ENCODE measurements around the gene ATP5MC3.

The ATP5MC3 gene

DNA sequence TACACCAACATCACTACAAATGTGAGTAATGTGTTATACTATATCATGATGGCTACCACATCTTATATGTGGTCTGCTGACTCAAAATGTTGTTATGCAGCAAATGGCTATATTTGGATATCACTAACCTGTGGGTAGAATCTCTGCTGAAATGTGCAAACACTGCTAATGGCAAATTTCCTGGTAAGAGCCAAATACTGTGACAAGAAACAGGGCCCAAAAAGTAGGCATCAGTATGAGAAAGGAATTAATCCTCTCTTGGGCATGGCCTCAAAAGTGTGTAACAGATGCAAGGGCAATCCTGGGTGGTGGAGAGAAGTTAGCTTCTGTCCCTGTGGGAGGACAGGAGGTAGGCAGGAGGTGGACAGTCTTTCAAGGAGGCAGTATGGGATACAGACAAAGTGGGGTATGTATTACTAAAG is 26.8 kb downstream of the ATP5MC3 start:
- peaks cover 55% of the 10 kb centered on the region for H3K4me1 Mint-ChIP-seq (ENCODE audit: low read depth)
- H3K9me3 Mint-ChIP-seq = no peaks in the 10 kb centered on the region
- no peak for DNase-seq

DNA sequence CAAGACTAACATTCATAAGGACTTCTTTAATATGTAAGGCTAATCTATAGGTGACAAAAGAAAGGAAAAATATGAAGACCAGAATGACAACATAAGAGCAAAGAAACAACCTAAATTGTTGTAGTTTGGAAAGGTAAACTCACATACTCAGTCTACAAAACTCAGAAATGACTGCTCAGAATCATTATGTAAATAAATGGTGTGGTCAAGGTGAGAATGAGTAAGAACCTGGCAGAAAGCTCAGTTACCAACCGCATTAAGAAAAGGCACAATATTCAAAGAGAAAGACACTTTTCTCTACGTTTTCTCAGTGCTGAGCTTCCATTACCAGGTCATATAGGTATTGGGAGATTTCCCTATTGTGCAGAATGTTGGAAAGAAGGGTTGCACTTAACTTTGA is 29.3 kb downstream of the ATP5MC3 start:
- H3K36me3 Mint-ChIP-seq (ENCODE audit: low read depth) = peaks cover 51% of the 10 kb centered on the region
- DNase-seq = no peak
- H3K4me3 Mint-ChIP-seq = no peak overlapping the region
- peaks cover 66% of the 10 kb centered on the region for H3K4me1 Mint-ChIP-seq (ENCODE audit: low read depth)
- no peaks in the 10 kb centered on the region for H3K9me3 Mint-ChIP-seq
- peak overlapping the region; percentile 66 for H3K27ac Mint-ChIP-seq
- H3K27me3 Mint-ChIP-seq = no peaks in the 10 kb centered on the region

More for the DNA sequence above, 26.8 kb downstream of the ATP5MC3 start:
- Mint-ChIP-seq H3K4me3 (no peak overlapping the region), H3K27ac (peak overlapping the region; percentile 89), H3K36me3 (ENCODE audit: low read depth) (peaks cover 33% of the 10 kb centered on the region), H3K27me3 (no peaks in the 10 kb centered on the region)

DNA sequence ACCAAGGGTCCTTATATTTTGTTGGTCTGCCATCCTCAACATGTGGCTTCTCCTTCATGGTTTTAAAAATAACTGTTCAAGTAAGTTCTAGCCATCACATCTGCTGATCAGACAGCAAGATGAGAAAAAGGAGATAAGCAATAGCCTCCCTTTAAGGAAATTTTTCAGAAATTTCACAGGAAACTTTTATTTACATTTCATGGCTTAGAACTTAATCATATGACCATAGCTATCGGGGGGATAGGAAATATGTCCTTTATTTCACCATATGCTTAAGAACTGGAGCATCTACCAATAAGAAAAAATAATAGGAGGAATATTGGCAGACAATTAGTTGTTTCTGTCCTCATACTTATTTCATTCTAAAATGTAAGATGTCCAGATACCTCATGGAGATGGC is 29.7 kb downstream of the ATP5MC3 start:
- Mint-ChIP-seq H3K36me3 (ENCODE audit: low read depth) (peaks cover 53% of the 10 kb centered on the region), H3K9me3 (no peaks in the 10 kb centered on the region), H3K27ac (peak overlapping the region; percentile 66), H3K4me1 (ENCODE audit: low read depth) (peaks cover 62% of the 10 kb centered on the region), H3K4me3 (no peak overlapping the region), H3K27me3 (no peaks in the 10 kb centered on the region)
- DNase-seq = no peak

DNA sequence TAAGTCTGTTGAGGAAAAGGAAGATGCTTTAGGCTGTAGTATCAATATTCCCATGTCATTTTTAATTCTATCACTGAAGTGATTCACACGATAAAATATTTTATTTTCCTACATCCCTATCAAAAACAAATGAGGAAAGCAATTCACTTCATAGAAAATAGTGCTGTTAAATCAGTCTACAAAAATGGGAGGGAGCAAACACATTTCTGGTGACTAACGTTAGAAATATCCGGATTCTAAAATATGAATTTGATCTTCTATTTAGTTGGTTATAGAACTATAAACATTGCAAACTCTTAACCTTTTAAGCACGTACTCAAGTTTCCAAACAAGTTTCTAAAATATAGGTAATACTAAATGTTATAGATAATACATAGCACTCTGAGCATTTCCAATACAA is 34.3 kb downstream of the ATP5MC3 start:
- H3K36me3 Mint-ChIP-seq (ENCODE audit: low read depth) = peaks cover 75% of the 10 kb centered on the region
- H3K4me3 Mint-ChIP-seq = no peak overlapping the region
- no peaks in the 10 kb centered on the region for H3K27me3 Mint-ChIP-seq
- no peak for DNase-seq
- H3K4me1 Mint-ChIP-seq (ENCODE audit: low read depth) = peaks cover 45% of the 10 kb centered on the region
- H3K27ac Mint-ChIP-seq = no peak overlapping the region
- no peaks in the 10 kb centered on the region for H3K9me3 Mint-ChIP-seq

DNA sequence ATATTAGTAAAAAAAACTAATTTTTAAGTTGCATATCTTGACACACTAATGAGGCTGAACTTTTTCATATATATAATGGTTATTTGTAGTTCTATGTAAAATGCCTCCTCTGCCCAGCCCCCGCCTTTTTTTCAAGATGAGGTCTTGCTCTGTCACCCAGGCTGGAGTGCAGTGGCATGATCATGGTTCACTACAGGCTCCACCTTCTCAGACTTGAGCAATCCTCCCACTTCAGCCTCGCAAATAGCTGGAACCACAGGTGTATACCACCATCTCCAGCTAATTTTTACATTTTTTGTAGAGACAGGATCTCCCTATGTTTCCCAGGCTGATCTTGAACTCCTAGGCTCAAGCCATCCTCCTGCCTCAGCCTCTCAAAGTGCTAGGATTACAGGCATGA is 37.8 kb downstream of the ATP5MC3 start:
- H3K4me1 Mint-ChIP-seq (ENCODE audit: low read depth) = peaks cover 33% of the 10 kb centered on the region
- H3K9me3 Mint-ChIP-seq = no peaks in the 10 kb centered on the region
- H3K36me3 Mint-ChIP-seq (ENCODE audit: low read depth) = peaks cover 70% of the 10 kb centered on the region
- DNase-seq = no peak
- no peaks in the 10 kb centered on the region for H3K27me3 Mint-ChIP-seq
- H3K4me3 Mint-ChIP-seq = no peak overlapping the region
- no peak overlapping the region for H3K27ac Mint-ChIP-seq

DNA sequence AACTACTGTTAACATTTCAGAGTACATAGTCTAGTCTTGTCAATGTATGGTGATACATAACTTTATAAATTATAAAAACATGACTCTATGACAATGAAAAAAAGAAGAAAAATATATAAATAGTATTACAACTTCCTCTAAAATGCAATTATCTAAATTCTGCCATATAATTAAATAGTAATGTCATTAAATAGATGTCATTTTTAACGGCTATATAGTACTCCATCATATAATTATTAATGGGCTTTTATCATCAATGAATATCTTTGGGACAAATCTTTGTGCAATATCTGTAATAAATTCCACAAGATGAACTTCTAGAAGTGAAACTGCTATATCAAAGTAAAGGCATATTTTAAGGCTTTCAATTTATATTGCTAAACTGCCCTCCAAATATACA is 38.3 kb downstream of the ATP5MC3 start:
- no peak overlapping the region for H3K27ac Mint-ChIP-seq
- H3K9me3 Mint-ChIP-seq = no peaks in the 10 kb centered on the region
- peaks cover 69% of the 10 kb centered on the region for H3K36me3 Mint-ChIP-seq (ENCODE audit: low read depth)
- H3K4me3 Mint-ChIP-seq = no peak overlapping the region
- no peak for DNase-seq
- peaks cover 33% of the 10 kb centered on the region for H3K4me1 Mint-ChIP-seq (ENCODE audit: low read depth)
- no peaks in the 10 kb centered on the region for H3K27me3 Mint-ChIP-seq

DNA sequence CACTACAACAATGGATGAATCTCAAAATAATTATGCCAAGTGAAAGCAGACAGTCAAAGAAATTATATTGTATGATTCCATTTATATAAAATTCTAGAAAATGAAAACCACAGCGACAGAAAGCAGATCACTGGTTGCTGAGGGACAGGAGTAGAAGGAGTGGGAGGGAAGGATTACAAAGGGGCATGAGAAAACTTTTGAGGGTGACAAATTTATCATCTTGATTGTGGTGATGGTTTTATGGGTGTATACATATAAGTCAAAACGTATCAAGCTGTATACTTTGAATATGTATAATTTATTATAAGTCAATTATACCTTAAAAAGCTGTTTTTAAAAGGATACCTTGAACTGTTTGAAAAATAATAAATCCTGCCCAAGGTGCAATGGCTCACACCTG is 41.2 kb downstream of the ATP5MC3 start:
- no peak for DNase-seq
- no peaks in the 10 kb centered on the region for H3K27me3 Mint-ChIP-seq
- peaks cover 66% of the 10 kb centered on the region for H3K36me3 Mint-ChIP-seq (ENCODE audit: low read depth)
- no peaks in the 10 kb centered on the region for H3K9me3 Mint-ChIP-seq
- H3K4me1 Mint-ChIP-seq (ENCODE audit: low read depth) = peaks cover 46% of the 10 kb centered on the region
- H3K4me3 Mint-ChIP-seq = no peak overlapping the region
- no peak overlapping the region for H3K27ac Mint-ChIP-seq

DNA sequence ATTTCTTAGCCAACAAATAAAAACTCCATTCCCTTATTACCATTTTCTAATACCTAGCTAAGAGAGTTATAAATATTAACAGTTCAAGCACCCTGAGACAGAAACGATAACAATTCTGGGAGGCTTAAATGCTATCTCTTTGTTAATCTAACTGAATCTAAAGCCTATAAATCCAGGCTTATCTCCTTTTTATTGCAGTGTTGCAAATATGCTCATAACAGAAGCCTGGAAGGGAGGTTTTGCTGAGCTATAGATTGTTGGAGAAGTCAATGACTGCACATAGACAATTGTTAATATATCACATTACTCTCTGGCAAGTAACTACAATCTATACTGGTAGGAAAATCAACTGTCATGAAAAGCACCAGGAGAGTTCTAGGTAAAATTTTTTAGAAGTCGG is 43.7 kb downstream of the ATP5MC3 start:
- H3K4me3 Mint-ChIP-seq = no peak overlapping the region
- H3K27ac Mint-ChIP-seq = no peak overlapping the region
- peaks cover 68% of the 10 kb centered on the region for H3K36me3 Mint-ChIP-seq (ENCODE audit: low read depth)
- H3K27me3 Mint-ChIP-seq = no peaks in the 10 kb centered on the region
- H3K9me3 Mint-ChIP-seq = no peaks in the 10 kb centered on the region
- no peak for DNase-seq
- H3K4me1 Mint-ChIP-seq (ENCODE audit: low read depth) = peaks cover 45% of the 10 kb centered on the region

DNA sequence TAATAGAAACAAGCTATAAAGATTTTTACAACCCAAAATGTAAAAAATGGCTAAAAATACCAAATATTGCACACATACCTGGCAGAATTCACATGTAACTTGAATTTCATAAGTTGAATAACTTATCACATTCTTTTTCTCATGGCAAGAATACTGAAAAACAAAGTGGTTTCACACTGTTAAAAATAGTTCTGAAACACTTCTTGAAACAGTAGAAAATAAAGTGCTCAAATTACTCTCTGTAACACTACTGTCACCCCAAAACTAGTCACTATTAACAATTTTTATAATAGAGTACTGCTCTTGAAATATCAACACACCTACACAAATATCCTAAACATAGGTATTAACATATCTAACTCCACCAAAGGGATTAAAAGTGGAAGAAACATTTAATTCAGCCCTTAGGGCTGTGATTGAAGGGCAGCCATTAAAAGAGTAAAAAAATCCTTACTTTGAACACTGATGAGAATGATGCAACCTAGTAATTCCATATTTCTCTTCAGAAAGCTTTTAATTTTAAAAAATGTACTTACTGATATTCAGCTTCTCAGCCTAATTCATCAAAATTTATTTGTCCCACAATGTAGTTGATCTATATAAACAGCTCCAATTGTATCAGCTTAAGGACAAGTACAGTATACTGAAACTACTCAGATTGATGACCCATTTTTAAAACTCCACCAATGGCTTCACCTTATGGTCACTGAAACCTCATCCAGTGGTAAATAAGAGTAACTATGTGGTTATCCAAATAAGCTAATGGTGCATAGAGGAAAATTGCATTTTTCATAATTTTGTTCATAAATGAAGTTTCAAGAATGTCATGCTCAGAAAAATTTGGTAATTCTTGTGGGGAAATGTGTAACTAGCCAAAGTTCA is 44.9 kb downstream of the ATP5MC3 start:
- no peaks in the 10 kb centered on the region for H3K9me3 Mint-ChIP-seq
- no peak overlapping the region for H3K4me3 Mint-ChIP-seq
- peaks cover 68% of the 10 kb centered on the region for H3K36me3 Mint-ChIP-seq (ENCODE audit: low read depth)
- DNase-seq = no peak
- peaks cover 42% of the 10 kb centered on the region for H3K4me1 Mint-ChIP-seq (ENCODE audit: low read depth)
- H3K27me3 Mint-ChIP-seq = no peaks in the 10 kb centered on the region
- peak overlapping the region; percentile 33 for H3K27ac Mint-ChIP-seq

DNA sequence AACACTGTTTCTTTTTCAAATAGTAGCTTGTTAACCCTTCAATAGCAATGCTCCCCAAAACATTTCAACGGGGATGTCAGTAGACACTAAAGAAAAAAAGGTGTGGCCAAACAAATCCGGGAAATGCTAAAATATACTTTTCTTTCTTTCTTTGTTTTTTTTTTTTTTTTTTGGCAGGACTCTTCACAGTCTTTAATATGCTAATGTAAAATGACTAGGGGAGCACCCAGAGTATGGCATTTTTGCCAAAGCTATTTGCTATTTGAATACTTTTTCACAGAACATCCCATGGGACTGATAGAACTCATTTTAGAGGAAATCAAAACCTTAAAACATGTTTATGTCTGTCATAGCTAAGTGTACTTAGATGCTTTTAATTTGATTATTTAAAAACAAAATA is 45.6 kb downstream of the ATP5MC3 start:
- no peaks in the 10 kb centered on the region for H3K27me3 Mint-ChIP-seq
- no peak for DNase-seq
- H3K9me3 Mint-ChIP-seq = no peaks in the 10 kb centered on the region
- H3K4me3 Mint-ChIP-seq = no peak overlapping the region
- no peak overlapping the region for H3K27ac Mint-ChIP-seq
- H3K36me3 Mint-ChIP-seq (ENCODE audit: low read depth) = peaks cover 70% of the 10 kb centered on the region
- peaks cover 44% of the 10 kb centered on the region for H3K4me1 Mint-ChIP-seq (ENCODE audit: low read depth)

DNA sequence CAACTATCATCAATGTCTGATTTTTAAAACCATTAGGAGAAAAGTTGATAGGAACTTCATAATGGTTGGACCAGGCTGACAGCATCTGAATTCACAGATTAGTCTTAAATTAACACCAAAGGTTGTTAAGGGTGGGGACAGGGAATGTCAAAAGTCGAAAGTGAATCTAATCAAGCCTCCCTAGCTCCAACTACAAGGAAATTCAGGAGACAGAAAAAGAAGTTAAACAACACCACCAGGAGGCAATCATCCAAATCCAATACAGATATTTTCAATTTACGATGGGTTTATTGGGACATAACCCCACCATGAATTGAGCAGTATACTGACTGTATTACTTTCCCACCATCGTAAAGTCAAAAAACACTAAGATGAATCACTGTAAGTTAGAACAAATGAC is 46.3 kb downstream of the ATP5MC3 start:
- DNase-seq = no peak
- Mint-ChIP-seq H3K4me3 (no peak overlapping the region), H3K4me1 (ENCODE audit: low read depth) (peaks cover 41% of the 10 kb centered on the region), H3K36me3 (ENCODE audit: low read depth) (peaks cover 73% of the 10 kb centered on the region), H3K27me3 (no peaks in the 10 kb centered on the region), H3K27ac (no peak overlapping the region), H3K9me3 (no peaks in the 10 kb centered on the region)

DNA sequence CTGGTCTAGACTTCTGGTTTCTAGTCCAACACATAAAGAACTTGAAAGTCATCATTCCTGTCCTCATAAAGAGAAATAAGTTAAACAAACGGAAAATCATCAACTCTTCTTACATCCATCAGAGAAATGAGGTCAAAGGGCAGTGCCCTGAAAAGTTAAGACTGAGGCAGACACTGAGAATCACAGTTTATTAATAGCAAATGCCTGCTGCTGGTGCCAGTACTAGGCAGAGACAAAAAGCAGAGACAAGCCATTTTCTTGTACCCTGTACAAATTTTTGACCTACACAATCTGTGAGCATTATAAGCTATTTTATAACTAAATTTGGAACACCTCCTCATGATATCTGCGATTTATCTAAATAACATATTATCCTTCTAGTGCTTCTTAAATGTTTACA is 50.3 kb downstream of the ATP5MC3 start:
- Mint-ChIP-seq H3K27ac (no peak overlapping the region), H3K9me3 (no peaks in the 10 kb centered on the region), H3K36me3 (ENCODE audit: low read depth) (peaks cover 81% of the 10 kb centered on the region), H3K4me3 (no peak overlapping the region), H3K27me3 (no peaks in the 10 kb centered on the region), H3K4me1 (ENCODE audit: low read depth) (peaks cover 21% of the 10 kb centered on the region)
- DNase-seq = no peak

DNA sequence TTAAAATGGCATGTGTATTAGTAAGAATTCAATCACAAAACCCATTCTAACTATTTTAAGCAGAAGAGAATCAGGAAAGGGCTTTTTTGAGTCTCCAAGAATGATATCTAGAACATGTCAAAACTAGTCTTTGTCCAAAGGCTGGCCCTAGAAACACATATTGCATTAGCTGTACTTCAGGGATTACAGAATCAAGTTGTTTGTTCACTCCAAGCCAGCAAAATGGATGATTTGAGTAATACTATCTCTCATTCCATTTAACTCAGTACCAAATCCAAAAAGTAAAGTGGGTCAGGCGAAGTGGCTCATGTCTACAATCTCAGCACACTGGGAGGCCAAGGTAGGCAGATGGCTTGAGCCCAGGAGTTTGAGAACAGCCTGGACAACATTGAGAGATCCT is 54.8 kb downstream of the ATP5MC3 start:
- DNase-seq = no peak
- Mint-ChIP-seq H3K27ac (no peak overlapping the region), H3K36me3 (ENCODE audit: low read depth) (peaks cover 61% of the 10 kb centered on the region), H3K4me3 (no peak overlapping the region), H3K9me3 (no peaks in the 10 kb centered on the region), H3K4me1 (ENCODE audit: low read depth) (peaks cover 20% of the 10 kb centered on the region), H3K27me3 (no peaks in the 10 kb centered on the region)
